HL-60/S4 treated with retinoic acid at 250 ng/mL for 4 days and 3 days (cell line): ENCODE results near the gene TAB3.
"Not testable (repeated sequence)": the region's sequence is repeated elsewhere in the genome, so short reads cannot be mapped to it uniquely, and the experiment has no call there.

ENCODE experiments used
- in situ Hi-C: fragments of 300-500 bp; cut with MboI; formaldehyde crosslinking; loops from 2 replicates; pipeline ENCODE4 v1.7.0; 2022; ENCODE audit warnings: low sequenced_read_pairs

Gene TAB3

DNA sequence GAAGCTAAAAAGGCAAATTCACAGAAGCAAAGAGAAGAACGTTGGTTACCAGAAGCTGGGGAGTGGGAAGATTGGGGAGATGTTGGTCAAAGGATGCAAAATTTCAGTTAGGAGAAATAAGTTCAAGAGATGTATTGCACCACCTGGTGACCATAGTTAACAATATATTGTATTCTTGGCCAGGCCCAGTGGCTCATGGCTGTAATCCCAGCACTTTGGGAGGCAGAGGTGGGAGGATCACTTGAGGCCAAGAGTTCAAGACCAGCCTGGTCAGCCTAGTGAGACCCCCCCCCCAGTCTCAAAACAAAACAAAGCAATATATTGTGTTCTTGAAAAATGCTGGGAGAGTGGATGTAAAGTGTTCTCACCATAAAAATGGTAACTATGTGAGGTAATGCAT lies 67.9 kb downstream of the TAB3 start:
- in situ Hi-C loops = no loop called here

DNA sequence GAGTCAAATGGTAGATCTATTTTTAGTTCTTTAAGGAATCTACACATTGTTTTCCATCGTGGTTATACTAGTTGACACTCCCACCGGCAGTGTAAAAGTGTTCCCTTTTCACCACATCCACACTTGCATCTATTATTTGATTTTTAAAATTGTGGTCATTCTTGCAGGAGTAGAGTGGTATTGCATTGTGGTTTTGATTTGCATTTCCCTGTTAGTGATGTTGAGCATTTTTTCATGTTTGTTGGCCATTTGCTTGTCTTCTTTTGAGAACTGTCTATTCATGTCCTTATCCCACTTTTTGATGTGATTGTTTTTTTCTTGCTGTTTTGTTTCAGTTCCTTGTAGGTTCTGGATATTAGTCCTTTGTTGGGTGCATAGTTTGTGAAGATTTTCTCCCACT lies 70.0 kb downstream of the TAB3 start:
- in situ Hi-C loops = no loop called here

DNA sequence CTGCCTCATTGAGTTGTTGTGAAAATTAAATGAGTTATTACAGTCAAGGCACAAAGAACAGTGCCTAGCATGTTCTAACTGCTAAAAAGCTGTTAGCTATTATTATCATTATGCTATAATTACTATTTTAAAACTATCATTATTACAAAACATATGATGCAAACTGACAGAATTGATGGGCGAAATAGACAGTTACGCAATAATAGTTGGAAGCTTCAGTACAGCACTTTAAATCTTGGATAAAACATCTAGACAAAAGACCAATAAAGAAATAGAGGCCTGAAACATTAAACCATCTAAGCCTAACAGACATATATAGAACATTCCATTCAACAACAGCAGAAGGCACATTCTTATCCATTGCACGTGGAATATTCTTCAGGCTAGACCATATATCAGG lies 73.0 kb downstream of the TAB3 start:
- in situ Hi-C loops = no loop called here

DNA sequence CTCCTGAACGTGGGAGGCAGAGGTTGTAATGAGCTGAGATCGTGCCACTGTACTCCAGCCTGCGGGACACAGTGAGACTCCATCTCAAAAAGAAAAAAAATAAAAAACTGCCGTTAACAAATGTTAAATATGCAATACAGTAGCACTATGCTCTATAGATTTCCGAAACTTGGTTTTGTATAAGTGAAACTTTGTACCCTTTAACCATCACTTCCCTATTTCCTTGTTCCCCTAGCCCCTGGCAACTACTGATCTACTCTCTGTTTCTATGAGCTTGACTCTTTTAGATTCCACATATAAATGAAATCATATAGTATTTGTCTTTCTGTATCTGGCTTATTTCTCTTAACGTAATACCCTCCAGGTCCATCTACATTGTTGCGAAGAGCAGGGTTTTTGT lies 74.1 kb downstream of the TAB3 start:
- in situ Hi-C loops = no loop called here

DNA sequence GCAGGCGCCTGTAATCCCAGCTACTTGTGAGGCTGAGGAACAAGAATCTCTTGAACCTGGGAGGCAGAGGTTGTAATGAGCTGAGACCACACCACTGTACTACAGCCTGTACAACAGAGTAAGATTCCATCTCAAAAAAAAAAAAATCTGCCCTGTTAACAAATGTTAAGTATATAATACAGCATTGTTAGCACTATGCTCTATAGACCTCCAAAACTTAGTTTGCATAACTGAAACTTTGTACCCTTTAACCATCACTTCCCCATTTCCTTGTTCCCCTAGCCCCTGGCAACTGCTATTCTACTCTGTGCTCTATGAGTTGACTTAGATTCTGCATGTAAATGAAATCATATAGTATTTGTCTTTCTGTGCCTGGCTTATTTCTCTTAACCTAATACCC lies 76.7 kb downstream of the TAB3 start:
- in situ Hi-C loops = no loop called here

DNA sequence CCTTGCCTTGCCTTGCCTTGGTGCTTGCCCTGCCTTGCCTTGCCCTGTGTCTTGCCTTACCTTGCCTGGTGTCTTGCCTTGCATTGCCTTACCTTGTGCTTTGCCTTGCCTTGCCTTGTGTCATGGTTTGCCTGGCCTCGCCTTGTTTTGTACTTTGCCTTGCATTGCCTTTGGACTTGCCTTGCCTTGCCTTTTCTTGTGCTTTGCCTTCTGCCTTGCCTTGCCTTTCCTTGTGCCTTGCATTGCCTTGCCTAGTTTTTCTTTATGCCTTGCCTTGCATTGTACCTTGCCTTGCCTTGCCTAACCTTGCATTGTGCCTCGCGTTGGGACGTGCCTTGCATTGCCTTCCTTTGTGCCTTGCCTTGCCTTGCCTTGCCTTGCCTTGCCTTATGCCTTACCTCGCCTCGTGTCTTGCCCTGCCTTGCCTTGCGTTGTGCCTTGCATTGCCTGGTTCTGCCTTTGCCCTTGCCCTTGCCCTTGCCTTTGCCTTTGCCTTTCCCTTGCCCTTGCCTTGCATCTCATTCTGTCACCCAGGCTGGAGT lies 82.8 kb downstream of the TAB3 start:
- in situ Hi-C loops = no loop called here

DNA sequence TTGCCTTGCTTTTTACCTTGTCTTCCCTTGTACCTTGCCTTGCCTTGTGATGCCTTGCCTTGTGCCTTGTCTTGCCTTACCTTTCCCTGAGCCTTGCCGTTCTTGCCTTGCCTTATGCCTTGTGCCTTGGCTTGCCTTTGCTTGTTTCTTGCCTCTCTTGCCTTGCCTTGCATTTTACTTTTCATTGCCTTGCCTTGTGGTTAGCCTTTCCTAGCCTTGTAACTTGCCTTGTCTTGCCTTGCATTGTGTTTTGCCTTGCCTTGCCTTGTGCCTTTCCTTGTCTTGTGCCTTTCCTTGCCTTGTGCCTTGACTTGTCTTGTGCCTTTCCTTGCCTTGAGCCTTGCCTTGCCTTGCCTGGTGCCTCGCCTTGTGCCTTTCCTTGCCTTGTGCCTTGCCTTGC lies 84.6 kb downstream of the TAB3 start:
- in situ Hi-C loops = no loop called here

DNA sequence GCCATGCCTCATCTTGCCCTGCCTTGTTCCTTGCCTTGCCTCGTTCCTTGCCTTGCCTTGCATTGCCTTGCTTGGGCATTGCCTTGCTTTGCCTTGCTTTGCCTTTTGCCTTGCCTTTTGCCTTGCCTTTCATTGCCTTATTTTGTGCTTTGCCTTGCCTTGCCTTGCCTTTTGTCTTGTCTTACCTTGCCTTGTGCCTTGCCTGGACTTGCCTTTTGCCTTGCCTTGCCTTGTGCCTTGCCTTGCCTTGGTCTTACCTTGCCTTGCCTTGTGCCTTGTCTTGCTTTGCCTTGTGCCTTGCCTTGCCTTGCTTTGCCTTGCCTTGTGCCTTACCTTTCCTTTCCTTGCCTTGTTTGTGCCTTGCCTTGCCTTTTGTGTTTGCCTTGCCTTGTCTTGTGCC lies 88.2 kb downstream of the TAB3 start:
- in situ Hi-C loops = no loop called here

DNA sequence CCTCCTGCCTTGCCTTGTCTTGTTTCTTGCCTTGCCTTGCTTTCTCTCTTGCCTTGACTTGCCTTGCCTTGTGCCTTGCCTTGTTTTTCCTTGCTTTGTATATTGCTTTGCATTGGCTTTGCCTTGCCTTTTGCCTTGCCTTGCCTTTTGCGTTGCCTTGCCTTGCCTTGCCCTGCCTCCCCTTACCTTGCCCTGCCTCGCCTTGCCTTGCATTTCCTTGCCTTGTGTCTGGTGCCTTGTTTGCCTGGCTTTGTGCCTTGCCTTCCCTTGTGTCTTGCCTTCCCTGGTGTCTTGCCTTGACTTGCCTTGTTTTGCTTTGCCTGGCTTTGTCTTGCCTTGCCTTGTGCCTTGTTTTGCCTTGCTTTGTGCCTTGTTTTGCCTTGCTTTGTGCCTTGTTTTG lies 89.7 kb downstream of the TAB3 start:
- in situ Hi-C loops = no loop called here

DNA sequence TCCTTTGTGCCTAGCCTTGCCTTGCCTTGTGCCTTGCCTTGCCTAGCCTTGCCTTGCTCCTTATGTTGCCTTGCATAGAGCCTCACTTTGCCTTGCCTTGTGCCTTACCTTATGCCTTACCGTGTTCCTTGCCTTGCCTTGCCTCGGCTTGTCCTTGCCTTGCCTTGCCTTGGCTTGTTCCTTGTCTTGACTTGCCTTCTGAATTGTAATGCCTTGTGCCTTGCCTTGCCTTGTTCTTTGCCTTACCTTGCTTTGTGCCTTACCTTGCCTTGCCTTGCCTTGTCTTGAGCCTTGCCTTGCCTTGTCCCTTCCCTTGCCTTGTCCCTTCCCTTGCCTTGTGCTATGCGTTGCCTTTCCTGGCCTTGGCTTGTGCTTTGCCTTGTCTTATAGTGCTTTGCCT lies 90.2 kb downstream of the TAB3 start:
- in situ Hi-C loops = no loop called here

DNA sequence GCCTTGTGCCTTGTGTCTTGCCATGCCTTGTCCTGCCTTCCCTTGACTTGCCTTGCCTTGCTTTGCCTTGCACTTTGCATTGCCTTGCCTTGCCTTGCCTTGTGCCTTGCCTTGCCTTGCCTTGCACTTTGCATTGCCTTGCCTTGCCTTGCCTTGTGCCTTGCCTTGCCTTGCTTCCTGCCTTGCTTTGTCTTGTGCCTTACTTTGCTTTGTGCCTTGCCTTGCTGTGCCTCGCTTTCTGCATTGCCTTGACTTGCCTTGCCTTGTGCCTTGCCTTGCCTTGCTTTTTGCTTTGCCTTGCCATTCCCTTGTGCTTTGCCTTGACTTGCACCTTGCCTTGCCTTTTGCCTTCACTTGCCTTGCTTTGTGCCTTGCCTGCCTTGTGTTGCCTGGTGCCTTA lies 91.8 kb downstream of the TAB3 start:
- in situ Hi-C loops = not testable (repeated sequence)

DNA sequence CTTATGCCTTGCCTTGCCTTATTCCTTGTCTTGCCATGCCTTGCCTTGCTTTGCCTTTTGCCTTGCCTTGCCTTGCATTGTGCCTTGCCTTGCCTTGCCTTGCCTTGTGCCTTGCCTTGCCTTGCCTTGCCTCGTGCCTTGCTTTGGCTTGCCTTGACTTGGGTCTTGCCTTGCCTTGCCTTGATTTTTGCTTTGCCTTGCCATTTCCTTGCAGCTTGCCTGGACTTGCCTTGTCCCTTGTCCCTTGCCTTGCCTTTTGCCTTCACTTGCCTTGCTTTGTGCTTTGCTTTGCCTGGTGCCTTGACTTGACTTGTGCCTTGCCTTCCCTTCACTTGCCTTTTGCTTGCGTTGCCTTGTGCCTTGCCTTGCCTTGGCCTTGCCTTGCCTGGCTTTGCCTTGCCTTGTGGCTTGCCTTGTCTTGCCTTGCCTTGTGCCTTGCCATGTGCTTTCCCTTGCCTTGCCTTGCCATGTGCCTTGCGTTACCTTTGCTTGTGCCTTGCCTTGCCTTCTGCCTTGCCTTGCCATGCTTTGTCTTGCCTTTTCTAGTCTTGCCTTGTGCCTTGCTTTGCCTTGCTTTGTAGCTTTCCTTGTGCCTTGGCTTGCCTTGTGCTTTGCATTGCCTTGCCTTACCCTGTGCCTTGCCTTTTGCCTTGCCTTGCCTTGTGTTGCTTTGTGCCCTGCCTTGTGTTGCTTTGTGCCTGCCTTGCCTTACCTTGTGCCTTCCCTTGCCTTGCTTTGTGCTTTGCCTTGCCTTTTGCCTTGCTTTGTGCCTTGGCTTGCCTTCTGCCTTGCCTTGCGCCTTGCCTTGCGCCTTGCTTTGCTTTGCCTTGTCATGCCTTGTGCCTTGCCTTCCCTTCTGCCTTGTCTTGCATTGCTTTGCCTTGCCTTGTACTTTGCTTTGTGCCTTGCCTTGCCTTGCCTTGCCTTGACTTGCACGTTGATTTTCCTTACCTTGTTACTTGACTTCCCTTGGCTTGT lies 92.8 kb downstream of the TAB3 start:
- in situ Hi-C loops = no loop called here

DNA sequence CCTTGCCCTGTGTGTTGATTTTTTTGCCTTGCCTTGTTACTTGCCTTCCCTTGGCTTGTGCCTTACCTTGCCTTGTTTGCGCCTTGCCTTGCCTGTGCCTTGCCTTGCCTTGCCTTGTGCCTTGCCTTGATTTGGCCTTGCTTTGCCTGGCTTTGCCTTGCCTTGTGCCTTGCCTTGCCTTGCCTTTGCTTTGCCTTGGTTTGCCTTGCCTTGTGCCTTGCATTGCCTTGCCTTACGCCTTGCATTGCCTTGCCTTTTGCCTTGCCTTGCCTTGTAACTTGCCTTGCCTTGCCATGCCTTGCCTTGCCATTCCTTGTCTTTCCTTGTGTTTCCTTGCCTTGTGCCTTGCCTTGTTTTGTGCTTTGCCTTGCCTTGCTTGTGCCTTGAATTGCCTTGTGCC lies 94.6 kb downstream of the TAB3 start:
- in situ Hi-C loops = no loop called here

DNA sequence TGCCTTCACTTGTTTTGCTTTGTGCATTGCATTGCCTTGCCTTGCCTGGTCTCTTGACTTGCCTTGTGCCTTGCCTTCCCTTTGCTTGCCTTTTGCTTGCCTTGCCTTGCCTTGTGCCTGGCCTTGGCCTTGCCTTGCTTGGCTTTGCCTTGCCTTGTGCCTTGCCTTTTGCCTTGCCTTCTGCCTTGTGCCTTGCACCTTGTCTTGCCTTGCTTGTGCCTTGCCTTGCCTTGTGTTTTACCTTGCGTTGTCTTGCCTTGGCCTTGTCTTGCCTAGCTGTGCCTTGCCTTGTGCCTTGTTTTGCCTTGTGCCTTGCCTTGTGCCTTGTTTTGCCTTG lies 95.3 kb downstream of the TAB3 start:
- in situ Hi-C loops = no loop called here

DNA sequence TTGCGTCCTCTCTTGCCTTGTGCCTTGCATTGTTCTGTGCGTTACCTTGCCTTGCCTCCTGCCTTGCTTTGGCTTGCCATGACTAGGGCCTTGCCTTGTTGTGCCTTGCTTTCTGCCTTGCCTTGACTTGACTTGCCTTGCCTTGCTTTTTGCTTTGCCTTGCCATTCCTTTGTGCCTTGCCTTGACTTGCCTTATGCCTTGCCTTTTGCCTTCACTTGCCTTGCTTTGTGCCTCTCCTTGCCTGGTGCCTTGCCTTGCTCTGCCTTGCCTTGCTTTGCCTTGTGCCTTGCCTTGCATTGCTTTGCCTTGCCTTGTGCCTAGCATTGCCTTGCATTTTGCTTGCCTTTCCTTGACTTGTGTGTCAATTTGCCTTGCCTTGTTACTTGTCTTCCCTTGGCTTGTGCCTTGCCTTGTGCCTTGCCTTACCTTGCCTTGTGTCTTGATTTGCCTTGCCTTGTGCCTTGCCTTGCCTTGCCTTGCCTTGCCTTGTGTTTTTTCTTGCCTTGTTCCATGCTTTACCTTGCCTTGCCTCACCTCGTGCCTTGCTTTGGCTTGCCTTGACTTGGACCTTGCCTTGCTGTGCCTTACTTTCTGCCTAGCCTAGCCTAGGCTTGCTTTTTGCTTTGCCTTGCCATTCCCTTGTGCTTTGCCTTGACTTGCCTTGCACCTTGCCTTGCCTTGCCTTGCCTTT lies 95.8 kb downstream of the TAB3 start:
- in situ Hi-C loops = no loop called here

DNA sequence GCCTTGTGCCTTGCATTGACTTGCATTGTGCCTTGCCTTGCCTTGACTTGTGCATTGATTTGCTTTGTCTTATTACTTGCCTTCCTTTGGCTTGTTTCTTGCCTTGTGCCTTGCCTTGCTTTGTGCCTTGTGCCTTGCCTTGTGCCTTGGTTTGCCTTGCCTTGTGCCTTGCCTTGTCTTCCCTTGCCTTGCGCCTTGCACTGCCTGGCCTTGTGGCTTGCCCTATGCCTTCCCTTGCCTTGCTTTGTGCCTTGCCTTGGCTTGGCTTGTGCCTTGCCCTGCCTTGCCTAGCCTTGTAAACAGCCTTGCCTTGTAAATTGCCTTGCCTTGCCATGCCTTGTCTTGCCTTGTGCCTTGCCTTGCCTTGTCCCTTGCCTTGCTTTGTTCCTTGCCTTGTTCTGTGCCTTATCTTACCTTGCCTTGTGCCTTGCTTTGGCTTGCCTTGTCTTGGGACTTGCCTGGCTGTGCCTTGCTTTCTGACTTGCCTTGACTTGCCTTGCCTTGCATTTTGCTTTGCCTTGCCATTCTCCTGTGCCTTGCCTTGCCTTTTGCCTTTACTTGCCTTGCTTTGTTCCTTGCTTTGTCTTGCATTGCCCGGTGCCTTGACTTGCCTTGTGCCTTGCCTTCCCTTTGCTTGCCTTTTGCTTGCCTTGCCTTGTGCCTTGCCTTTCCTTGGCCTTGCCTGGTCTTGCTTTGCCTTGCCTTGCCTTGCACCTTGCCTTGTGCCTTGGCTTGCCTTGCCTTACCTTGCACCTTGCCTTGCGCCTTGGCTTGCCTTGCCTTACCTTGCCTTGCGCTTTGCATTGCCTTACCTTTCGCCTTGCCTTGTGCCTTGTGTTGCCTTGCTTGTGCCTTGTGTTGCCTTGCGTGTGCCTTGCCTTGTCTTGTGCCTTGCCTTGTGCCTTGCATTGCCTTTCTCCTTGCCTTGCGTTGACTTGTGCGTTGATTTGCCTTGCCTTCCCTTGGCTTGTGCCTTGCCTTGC lies 97.5 kb downstream of the TAB3 start:
- in situ Hi-C loops = no loop called here

DNA sequence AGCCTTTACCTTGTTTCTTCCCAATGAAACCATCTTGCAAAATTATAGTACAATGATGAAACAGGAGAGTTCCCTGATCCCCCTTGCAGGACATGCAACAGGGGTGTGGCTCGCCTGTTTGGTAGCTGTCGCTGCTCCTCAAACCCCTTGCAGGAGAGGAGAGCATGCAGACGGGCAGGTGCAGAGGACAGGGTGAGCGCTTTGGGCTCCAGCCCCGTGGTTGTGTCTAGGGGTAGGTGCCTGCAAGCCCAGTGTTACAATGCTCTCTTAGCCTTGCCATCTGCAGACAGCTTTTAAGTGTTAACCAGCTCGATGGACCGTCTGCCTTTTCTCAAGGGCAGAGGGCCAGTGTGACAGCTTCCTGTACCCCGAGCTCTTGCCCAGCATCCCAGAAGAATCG lies 102.0 kb downstream of the TAB3 start:
- in situ Hi-C loops = no loop called here

DNA sequence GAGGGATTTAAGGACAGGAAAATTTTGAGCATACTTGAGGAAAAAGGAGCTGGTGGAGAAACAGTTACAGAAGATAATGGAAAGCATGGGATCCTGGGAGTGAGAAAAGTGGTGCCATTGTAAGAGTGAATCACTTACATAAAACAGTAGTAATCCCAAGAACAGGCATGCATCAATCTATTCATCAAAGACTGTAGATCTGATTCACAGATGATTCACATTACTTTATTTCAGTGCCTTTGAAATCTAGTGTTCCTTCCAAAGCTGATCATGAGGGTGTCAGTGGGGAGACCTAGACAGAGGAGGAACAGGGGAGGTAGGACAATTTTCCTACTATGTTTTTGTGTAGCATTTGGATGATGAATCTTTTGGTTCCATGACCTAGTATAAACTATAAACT lies 102.7 kb downstream of the TAB3 start:
- in situ Hi-C loops = no loop called here

DNA sequence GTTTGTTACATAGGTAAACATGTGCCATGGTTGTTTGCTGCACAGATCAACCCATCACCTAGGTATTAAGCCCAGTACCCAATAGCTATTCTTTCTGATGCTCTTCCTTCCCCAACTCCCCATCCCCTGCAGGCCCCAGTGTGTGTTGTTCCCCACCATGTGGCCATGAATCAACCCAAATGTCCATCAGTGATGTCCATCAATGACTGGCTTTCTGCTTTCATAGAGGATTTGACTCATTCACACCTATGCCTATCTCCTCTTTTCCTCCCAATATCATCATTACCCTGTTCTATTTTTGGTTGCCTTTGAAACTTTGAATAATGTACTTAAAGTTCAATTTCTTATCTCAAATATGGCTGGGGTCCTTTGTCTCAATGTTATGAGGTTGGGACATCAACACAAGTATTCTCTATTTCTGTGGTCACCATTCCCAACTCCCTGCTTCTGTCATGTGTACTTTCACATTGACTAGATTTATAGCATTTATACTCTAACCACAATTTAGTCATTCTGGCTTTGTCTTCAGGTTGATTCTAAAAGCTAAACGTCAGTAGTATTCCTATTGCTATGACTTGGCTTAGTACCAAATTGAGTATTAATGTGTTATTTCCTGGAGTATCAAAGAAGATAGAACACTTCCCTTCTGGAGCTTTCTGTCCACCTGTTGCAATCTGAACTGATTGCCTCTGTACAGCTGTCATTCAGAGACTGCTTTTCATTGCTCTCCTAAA lies 107.2 kb downstream of the TAB3 start:
- in situ Hi-C loops = no loop called here

DNA sequence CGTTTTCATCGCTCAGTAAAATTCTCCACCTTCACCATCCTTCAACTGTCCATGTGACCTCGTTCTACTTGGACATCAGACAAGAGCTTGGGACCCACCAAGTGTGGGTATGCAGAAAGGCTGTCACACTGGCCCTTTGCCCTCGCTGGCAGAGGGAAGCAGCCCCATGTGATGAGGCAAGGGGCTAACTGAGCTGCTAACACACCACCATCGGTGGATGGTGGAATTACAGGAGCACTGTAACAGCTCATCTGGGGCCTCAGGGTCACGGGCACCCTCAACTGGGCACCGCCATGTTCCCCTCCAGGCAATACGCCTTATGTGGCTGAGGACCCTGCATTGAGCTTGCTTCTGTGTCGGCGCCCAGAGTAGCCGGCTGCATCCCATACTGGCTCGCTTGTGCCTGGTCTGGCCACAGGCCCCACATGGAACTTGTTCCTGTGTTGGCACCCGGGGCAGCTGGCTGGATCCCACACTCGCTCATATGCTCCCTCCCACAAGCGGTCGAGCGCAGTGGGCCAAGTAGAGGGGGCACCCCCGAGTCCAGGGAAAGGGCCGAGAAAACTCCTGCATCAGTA lies 109.5 kb downstream of the TAB3 start:
- in situ Hi-C loops = no loop called here
